ENCODE results near the gene LTBP3. TPM values are rescaled to one million over a fixed set of nuclear protein-coding genes. Genes with fewer than 3 reads are reported as not detected.

LTBP3 gene
- polyA plus RNA-seq, 1 experiment = 77.7 TPM

- H3K36me3 ChIP-seq (ENCODE audit: control insufficient read depth, insufficient read depth, low read length) = peaks cover 30% of the 10 kb centered on the region
- TF ChIP-seq CTCF (IDR thresholded peaks at IDR 0.05; ENCODE audit: insufficient read depth, low read depth, low read length) = no peak
- POLR2A ChIA-PET = no interaction called here
- H3K4me3 ChIP-seq (ENCODE audit: low read depth, low read length) = peak overlapping the region; percentile 74
- H3K27me3 ChIP-seq (ENCODE audit: control insufficient read depth, insufficient read depth, low read length) = no peaks in the 10 kb centered on the region
- no peak for DNase-seq (ENCODE audit: low read depth)
- CTCF ChIA-PET = interaction anchor here (1.0 to 3.9 kb wide), 6 partner anchors 9 to 37 kb away, joined by 3 to 25 read pairs (median 8); partner anchors contain the start of genes KCNK7 and PCNX3
Measured at GRCh38 chr11:65577756-65578109, 19.6 kb upstream of the LTBP3 start.

GRCh38 chr11:65576867-65577755, 19.0 kb upstream of the LTBP3 start:
- POLR2A ChIA-PET = interaction anchor here (0.6 kb wide), 1 partner anchor 145 kb away, joined by 9 read pairs; no protein-coding TSS in a partner anchor
- no peaks in the 10 kb centered on the region for H3K27me3 ChIP-seq (ENCODE audit: control insufficient read depth, insufficient read depth, low read length)
- H3K36me3 ChIP-seq (ENCODE audit: control insufficient read depth, insufficient read depth, low read length) = peaks cover 30% of the 10 kb centered on the region
- CTCF ChIA-PET = interaction anchor here (0.6 to 3.9 kb wide), 10 partner anchors 9 to 160 kb away, joined by 3 to 25 read pairs (median 4); partner anchors contain the start of genes KCNK7 and PCNX3
- H3K4me3 ChIP-seq (ENCODE audit: low read depth, low read length) = peak overlapping the region; percentile 74
- no peak for TF ChIP-seq CTCF (IDR thresholded peaks at IDR 0.05; ENCODE audit: insufficient read depth, low read depth, low read length)
- no peak for DNase-seq (ENCODE audit: low read depth)

- no peaks in the 10 kb centered on the region for H3K27me3 ChIP-seq (ENCODE audit: control insufficient read depth, insufficient read depth, low read length)
- H3K36me3 ChIP-seq (ENCODE audit: control insufficient read depth, insufficient read depth, low read length) = peaks cover 27% of the 10 kb centered on the region
- DNase-seq (ENCODE audit: low read depth) = no peak
- POLR2A ChIA-PET = interaction anchor here (0.6 kb wide), 1 partner anchor 144 kb away, joined by 9 read pairs; no protein-coding TSS in a partner anchor
- TF ChIP-seq CTCF (IDR thresholded peaks at IDR 0.05; ENCODE audit: insufficient read depth, low read depth, low read length) = no peak
- H3K4me3 ChIP-seq (ENCODE audit: low read depth, low read length) = peak overlapping the region; percentile 74
- CTCF ChIA-PET = interaction anchor here (0.6 to 3.9 kb wide), 9 partner anchors 10 to 159 kb away, joined by 3 to 25 read pairs (median 5); partner anchors contain the start of gene KCNK7
Measured at GRCh38 chr11:65576232-65576866, 18.2 kb upstream of the LTBP3 start.

DNA sequence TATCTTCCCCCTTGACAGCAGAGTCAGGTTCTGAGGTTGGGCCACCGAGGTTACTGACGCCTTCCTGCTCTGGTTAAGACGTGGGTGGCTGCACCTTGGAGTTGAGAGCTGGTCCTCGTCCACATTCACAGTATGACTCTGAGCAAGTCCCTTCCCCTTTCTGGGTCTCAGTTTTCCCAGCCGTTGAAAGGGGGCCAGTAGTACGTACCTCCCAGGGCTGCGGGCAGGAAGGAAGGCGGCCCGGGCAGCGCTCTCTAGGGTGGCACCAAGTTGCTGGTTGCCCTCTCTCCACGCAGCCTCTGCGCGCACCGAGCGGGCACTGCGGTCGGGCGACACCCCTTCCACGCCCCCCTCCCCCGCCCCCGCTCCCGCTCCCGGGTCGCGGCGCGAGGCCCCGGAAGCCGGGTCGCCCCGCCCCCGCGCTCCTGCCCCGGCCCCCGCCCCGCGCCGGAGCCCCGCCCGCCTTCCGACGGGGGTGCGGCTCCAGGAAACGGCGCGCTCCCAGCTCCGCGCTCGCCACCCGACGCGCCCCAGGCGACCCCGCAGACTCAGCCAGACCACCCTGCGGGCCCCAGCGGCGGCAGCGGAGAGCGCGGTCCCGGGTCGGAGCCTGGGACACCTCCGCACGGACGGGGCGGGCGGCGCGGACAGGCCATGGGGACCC, 17.5 kb upstream of the LTBP3 start, which contains the start of gene EHBP1L1:
Gene EHBP1L1 (plus strand): TSS at position 486 of the 664 bp plus-strand sequence. CDS start 250 bp downstream, outside the sequence.
- ChIA-PET POLR2A (interaction anchor here (0.6 kb wide), 1 partner anchor 20 kb away, joined by 3 read pairs; no protein-coding TSS in a partner anchor), CTCF (interaction anchor here (0.6 to 3.9 kb wide), 9 partner anchors 10 to 242 kb away, joined by 3 to 25 read pairs (median 5); partner anchors contain the start of gene KCNK7)
- TF ChIP-seq CTCF (IDR thresholded peaks at IDR 0.05; ENCODE audit: insufficient read depth, low read depth, low read length) = no peak
- DNase-seq (ENCODE audit: low read depth) = no peak
- Histone ChIP-seq H3K36me3 (ENCODE audit: control insufficient read depth, insufficient read depth, low read length) (peaks cover 20% of the 10 kb centered on the region), H3K27me3 (ENCODE audit: control insufficient read depth, insufficient read depth, low read length) (no peaks in the 10 kb centered on the region), H3K4me3 (ENCODE audit: low read depth, low read length) (peak within 1 kb of the TSS; percentile 74)
